22Rv1 (cell line): Measurements from ENCODE around the gene ANO8.

ENCODE experiments used
- CTCF ChIP-seq: fragments of 450-650 bp; IDR thresholded peaks from 2 replicates; pipeline ENCODE4 v1.5.1; 2017; ENCODE audit warnings: mild to moderate bottlenecking
- ZFX ChIP-seq: fragments of 450-650 bp; IDR thresholded peaks from 2 replicates; pipeline ENCODE4 v1.6.1; 2017; ENCODE audit warnings: antibody characterized with exemption, borderline replicate concordance

- no peak for TF ChIP-seq CTCF
- no peak for TF ChIP-seq ZFX
These were observed 5.0 kb downstream of the ANO8 start for GRCh38 chr19:17329366-17330261.
